Testis (tissue), 3 donors: ENCODE measurements around the gene PHYKPL. TPM values are rescaled to one million over a fixed set of nuclear protein-coding genes. Genes with fewer than 3 reads are reported as not detected.

Source experiments
- DNase-seq: peaks from one replicate; pipeline ENCODE4 v3.0.0-alpha.2; 2019
- H3K27ac ChIP-seq, 2 donors: fragments of 200-600 bp; sonication (generic); one replicate each; pipeline ENCODE4 v1.5.1; 2019
- H3K27me3 ChIP-seq: fragments of 200-600 bp; sonication (generic); one replicate; pipeline ENCODE4 v1.5.1; 2019
- H3K36me3 ChIP-seq: fragments of 200-600 bp; sonication (generic); one replicate; pipeline ENCODE4 v1.5.1; 2017; ENCODE audit warnings: low read depth; ENCODE audit errors: missing control alignments
- H3K4me1 ChIP-seq: fragments of 200-600 bp; sonication (generic); one replicate; pipeline ENCODE4 v1.5.1; 2019
- H3K4me3 ChIP-seq, 2 donors: fragments of 200-600 bp; sonication (generic); one replicate each; pipeline ENCODE4 v1.5.1; 2017 to 2019
- H3K9me3 ChIP-seq: fragments of 200-600 bp; sonication (generic); one replicate; pipeline ENCODE4 v1.5.1; 2017
- CTCF ChIP-seq, 3 experiments: fragments of 450-650 bp in 2 of 3; fragments of 200-600 bp in 1 of 3; sonication (generic) in 1 of 3; IDR thresholded peaks; one replicate each; pipeline ENCODE4 v1.5.1; 2016 to 2019; ENCODE audit warnings: antibody characterized with exemption in 3 of 3, mild to moderate bottlenecking in 2 of 3, moderate library complexity in 1 of 3
- POLR2A ChIP-seq: fragments of 450-650 bp; IDR thresholded peaks from one replicate; pipeline ENCODE4 v1.6.1; 2017; ENCODE audit warnings: antibody characterized with exemption, mild to moderate bottlenecking, moderate library complexity
- WGBS, 2 donors: methylation state at CpG; one replicate each; pipeline ENCODE4 v1.1.5; 2018; 5-methylcytosine and 5-hydroxymethylcytosine counted together
- intact Hi-C: fragments of 100-400 bp; cut with DNase I; formaldehyde crosslinking; loops from one replicate; pipeline ENCODE4 v1.15.1; 2023; ENCODE audit warnings: low total_unique reads
- polyA plus RNA-seq: library from polyadenylated mRNA; stranded (reverse); fragments of 350-450 nt; fragmentation: Illumina TruSeq; extraction: RNeasy Lipid Tissue Mini Kit (QIAGEN cat#74804); gene quantifications from one replicate; pipeline ENCODE4 v1.2.3, GENCODE V29; 2014; ENCODE audit warnings: low read depth, low replicate concordance; ENCODE audit not compliant: insufficient read depth
- total RNA-seq, 2 donors: library from RNA; depleted of rRNA; stranded (reverse); fragments of >200 nt; gene quantifications; one replicate each; pipeline ENCODE4 v1.2.3, GENCODE V29; 2016

PHYKPL gene
- total and polyA plus RNA-seq, 3 donors from 2014 or later, result 81.7 to 122 (median 121) TPM

DNA sequence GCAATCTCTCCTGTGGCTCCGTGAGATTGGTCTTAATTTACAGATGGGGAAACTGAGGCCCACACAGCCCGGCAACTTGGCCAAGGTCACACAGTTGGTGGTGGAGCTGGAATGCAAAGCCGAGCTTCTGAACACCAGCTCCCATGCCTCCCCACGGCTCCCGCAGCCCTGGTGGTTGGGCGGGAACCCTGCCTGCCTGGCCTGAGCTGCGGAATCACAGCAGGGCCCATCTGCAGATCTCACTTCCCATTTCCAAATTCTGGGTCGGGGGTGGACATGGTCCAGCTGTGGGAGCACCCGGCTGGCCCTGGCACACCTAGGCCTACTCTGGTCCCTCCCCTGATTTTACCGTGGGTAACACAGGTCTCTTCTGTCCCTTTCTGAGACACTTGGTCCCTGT, 35.3 kb upstream of the PHYKPL start:
- no peaks in the 10 kb centered on the region for H3K27me3 ChIP-seq
- H3K4me3 ChIP-seq, result no peak overlapping the region
- WGBS, 2 donors, result 76 to 88% methylated on average over 3 to 10 of the region's 10 CpGs
- H3K27ac ChIP-seq, result no peak overlapping the region
- DNase-seq, result no peak
- TF ChIP-seq POLR2A (no peak), CTCF (IDR thresholded peaks at IDR 0.05) (no peak)
- intact Hi-C loops, result no loop called here
- no peaks in the 10 kb centered on the region for H3K36me3 ChIP-seq
- no peaks in the 10 kb centered on the region for H3K4me1 ChIP-seq
- H3K9me3 ChIP-seq, result no peaks in the 10 kb centered on the region

DNA sequence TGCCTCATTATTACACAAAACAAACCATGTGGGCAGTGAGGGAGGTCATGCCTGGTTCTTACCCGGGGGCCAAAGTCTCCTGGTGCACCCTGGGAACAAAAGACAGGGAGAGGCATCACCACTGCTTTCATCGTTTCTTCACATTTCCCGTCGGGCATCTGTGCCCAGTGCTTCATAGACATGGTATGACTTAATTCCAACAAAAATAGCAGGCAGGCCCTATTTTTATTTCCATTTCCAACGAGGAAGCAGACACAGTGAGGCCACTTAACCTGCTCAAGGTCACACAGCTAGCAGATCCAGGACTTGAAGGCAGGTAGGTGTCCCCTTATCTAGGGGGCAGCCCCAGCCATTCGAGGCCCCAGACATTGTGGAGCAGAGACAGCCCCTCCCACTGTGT, 34.6 kb upstream of the PHYKPL start:
- H3K4me3 ChIP-seq, result no peak overlapping the region
- no peak overlapping the region for H3K27ac ChIP-seq
- WGBS, 2 donors, result 52 to 70% methylated on average over 6 of the region's 6 CpGs
- H3K4me1 ChIP-seq, result no peaks in the 10 kb centered on the region
- H3K36me3 ChIP-seq, result no peaks in the 10 kb centered on the region
- H3K27me3 ChIP-seq, result no peaks in the 10 kb centered on the region
- TF ChIP-seq CTCF (IDR thresholded peaks at IDR 0.05), result no peak
- TF ChIP-seq POLR2A, result no peak
- H3K9me3 ChIP-seq, result no peaks in the 10 kb centered on the region
- no peak for DNase-seq
- intact Hi-C loops, result no loop called here

DNA sequence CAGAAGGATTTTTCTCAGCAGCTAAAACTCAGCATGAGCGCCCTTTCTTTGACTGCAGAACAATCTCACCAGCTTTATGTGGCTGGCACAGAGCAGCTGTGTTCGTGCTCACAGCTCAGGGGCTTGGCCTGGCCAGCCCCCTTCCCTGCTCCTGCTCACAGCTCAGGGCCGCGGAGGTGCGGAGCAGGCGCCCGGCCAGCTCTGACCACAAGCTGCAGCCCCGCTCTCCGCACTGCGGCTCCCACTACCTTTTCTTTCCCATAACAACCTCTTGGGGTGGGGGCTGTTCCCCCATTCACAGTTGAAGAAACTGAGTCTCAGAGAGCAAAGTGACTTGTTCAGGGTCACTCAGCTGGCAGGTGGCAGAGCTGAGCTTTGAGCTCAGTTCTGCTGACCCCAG, 34.0 kb upstream of the PHYKPL start:
- TF ChIP-seq CTCF (IDR thresholded peaks at IDR 0.05) (no peak), POLR2A (no peak)
- 88 to 93% methylated on average over 10 of the region's 10 CpGs for WGBS, 2 donors
- Histone ChIP-seq H3K27ac (no peak overlapping the region), H3K36me3 (no peaks in the 10 kb centered on the region), H3K4me1 (no peaks in the 10 kb centered on the region), H3K9me3 (no peaks in the 10 kb centered on the region), H3K4me3 (no peak overlapping the region), H3K27me3 (no peaks in the 10 kb centered on the region)
- DNase-seq, result no peak
- intact Hi-C loops, result no loop called here

DNA sequence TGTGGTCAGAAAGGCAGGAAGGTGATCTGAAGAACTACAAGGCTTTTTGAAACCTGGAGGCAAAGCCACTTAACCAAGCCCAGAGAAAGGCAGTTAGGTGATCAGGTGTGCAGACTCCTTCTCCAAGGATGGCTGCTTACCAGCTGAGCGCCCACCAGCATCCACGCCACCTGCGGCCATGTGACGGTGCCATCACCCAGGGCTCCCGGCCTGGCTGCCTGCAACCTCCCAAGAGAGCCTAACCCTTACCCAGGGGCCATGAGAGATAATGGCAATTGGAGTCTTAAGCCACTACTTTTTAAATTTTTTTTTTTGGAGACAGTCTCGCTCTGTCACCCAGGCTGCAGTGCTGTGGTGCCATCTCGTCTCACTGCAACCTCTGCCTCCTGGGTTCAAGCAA, 33.1 kb upstream of the PHYKPL start:
- 97% methylated on average over 6 to 7 of the region's 7 CpGs for WGBS, 2 donors
- no peak for DNase-seq
- TF ChIP-seq CTCF (IDR thresholded peaks at IDR 0.05), result no peak
- no peak for TF ChIP-seq POLR2A
- Histone ChIP-seq H3K36me3 (no peaks in the 10 kb centered on the region), H3K27me3 (no peaks in the 10 kb centered on the region), H3K9me3 (no peaks in the 10 kb centered on the region), H3K27ac (no peak overlapping the region), H3K4me3 (no peak overlapping the region), H3K4me1 (no peaks in the 10 kb centered on the region)
- intact Hi-C loops, result no loop called here

- intact Hi-C loops, result no loop called here
- 91 to 97% methylated on average over 4 of the region's 4 CpGs for WGBS, 2 donors
Observed at GRCh38 chr5:178264044-178264443, 31.4 kb upstream of the PHYKPL start.

More at GRCh38 chr5:178264044-178264443, 31.4 kb upstream of the PHYKPL start:
- TF ChIP-seq POLR2A, result no peak
- TF ChIP-seq CTCF (IDR thresholded peaks at IDR 0.05), result no peak
- H3K27me3 ChIP-seq, result no peaks in the 10 kb centered on the region
- no peak overlapping the region for H3K4me3 ChIP-seq
- H3K36me3 ChIP-seq, result no peaks in the 10 kb centered on the region
- no peak for DNase-seq
- no peaks in the 10 kb centered on the region for H3K9me3 ChIP-seq
- H3K27ac ChIP-seq, result no peak overlapping the region
- H3K4me1 ChIP-seq, result no peaks in the 10 kb centered on the region
